Fibroblast of the aortic adventitia (primary cell): ENCODE results near the gene MAD1L1. TPM values are rescaled to one million over a fixed set of nuclear protein-coding genes. Genes with fewer than 3 reads are reported as not detected.
"Not testable (repeated sequence)": the region's sequence is repeated elsewhere in the genome, so short reads cannot be mapped to it uniquely, and the experiment has no call there.

Experiments used
- DNase-seq: peaks from one replicate; pipeline ENCODE4 v3.0.0-alpha.2; 2010; ENCODE audit warnings: low read depth
- H3K4me3 ChIP-seq: 2 replicates; pipeline ENCODE4 v1.5.1; 2011; ENCODE audit warnings: low read depth, mild to moderate bottlenecking, control low read depth, low read length, moderate library complexity
- total RNA-seq: library from RNA; depleted of rRNA; stranded (reverse); fragments of >200 nt; gene quantifications from 2 replicates; pipeline ENCODE4 v1.2.3, GENCODE V29; 2012; ENCODE audit warnings: low replicate concordance
- TF ChIP-seq, protein P1 (sequence below): IDR thresholded peaks from 2 replicates; pipeline ENCODE4 v1.5.1; 2011; ENCODE audit warnings: mild to moderate bottlenecking, low read length, control low read depth, inconsistent platforms; ENCODE audit not compliant: insufficient read depth

Gene MAD1L1
- total RNA-seq, 1 donor = 22.9 TPM

DNA sequence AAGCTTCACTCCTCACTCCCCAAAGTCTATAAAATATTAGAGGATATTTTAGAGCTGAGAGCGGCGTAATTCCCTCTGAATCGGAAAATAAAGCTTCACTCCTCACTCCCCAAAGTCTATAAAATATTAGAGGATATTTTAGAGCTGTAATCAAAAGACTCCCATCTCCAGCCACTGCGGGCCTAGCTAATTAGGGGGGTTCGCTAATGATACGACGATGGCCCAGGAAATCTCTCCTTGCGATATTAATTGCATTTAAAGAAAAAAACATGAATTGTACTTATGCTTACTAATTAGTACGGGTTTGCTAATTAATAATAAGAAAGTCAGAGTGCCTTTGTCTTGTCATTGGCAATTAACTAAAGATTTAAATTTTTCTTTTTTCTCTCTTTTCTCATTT is 235.9 kb downstream of the MAD1L1 start:
- DNase-seq = no peak
- TF ChIP-seq, protein P1, sequence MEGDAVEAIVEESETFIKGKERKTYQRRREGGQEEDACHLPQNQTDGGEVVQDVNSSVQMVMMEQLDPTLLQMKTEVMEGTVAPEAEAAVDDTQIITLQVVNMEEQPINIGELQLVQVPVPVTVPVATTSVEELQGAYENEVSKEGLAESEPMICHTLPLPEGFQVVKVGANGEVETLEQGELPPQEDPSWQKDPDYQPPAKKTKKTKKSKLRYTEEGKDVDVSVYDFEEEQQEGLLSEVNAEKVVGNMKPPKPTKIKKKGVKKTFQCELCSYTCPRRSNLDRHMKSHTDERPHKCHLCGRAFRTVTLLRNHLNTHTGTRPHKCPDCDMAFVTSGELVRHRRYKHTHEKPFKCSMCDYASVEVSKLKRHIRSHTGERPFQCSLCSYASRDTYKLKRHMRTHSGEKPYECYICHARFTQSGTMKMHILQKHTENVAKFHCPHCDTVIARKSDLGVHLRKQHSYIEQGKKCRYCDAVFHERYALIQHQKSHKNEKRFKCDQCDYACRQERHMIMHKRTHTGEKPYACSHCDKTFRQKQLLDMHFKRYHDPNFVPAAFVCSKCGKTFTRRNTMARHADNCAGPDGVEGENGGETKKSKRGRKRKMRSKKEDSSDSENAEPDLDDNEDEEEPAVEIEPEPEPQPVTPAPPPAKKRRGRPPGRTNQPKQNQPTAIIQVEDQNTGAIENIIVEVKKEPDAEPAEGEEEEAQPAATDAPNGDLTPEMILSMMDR = no peak
- H3K4me3 ChIP-seq = no peak overlapping the region

DNA sequence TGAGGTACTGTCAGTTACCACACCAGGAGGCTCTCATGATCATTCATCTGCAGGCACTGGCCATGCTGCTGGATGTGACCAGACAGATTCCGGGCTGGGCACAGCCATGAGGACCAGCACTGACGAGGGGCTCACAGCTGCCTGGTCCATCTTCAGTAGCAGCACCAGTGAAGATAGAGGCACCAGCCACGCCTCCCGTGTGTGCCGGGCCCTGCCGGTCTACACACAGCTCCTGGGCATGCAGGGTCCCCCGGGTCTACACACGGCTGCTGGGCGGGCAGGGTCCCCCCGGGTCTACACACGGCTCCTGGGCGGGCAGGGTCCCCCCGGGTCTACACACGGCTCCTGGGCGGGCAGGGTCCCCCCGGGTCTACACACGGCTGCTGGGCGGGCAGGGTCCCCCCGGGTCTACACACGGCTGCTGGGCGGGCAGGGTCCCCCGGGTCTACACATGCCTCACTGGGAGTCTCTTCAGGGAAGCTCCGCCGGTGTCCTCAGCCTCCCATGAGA is 236.8 kb downstream of the MAD1L1 start:
- H3K4me3 ChIP-seq, DNase-seq: not testable (repeated sequence)

DNA sequence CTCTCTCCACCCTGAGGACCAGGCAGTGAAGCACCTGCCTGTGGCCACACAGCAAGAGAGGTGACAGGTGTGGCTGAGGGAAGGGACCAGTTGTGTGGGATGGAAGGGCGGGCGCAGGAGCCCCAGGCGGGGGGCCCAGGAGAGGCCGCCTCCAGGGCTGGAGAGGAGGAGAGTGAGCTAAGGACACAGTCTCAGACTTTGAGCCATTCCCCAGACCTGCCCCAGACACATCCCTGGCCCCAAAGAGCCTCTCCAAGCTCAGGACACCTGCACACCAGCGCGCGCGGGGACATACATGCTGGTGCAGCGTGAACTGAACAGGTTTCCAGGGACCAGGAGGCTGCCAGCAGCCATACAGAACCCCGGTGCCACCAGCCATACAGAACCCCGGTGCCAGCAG is 237.3 kb downstream of the MAD1L1 start:
- DNase-seq = no peak
- TF ChIP-seq, protein P1 = no peak
- H3K4me3 ChIP-seq = no peak overlapping the region

DNA sequence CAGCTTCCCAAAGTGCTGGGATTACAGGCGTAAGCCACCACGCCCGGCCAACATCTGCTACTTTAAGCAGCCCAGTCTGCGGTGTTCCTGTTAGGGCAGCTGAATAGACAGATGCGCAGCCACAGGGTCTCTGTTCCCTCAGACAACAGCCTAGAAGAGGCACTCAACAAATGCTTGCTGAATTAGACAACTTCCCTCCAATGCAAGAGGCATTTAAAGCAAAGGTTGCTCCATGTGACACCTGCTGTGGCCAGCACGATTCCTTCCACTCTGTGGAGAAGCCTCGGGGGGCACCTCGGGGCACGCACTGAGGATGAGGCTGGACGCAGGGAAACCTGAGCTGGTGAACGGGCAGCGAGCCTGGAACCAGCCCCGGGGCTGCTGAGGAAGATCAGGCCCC is 237.8 kb downstream of the MAD1L1 start:
- no peak for DNase-seq
- TF ChIP-seq, protein P1 = no peak
- H3K4me3 ChIP-seq = no peak overlapping the region

DNA sequence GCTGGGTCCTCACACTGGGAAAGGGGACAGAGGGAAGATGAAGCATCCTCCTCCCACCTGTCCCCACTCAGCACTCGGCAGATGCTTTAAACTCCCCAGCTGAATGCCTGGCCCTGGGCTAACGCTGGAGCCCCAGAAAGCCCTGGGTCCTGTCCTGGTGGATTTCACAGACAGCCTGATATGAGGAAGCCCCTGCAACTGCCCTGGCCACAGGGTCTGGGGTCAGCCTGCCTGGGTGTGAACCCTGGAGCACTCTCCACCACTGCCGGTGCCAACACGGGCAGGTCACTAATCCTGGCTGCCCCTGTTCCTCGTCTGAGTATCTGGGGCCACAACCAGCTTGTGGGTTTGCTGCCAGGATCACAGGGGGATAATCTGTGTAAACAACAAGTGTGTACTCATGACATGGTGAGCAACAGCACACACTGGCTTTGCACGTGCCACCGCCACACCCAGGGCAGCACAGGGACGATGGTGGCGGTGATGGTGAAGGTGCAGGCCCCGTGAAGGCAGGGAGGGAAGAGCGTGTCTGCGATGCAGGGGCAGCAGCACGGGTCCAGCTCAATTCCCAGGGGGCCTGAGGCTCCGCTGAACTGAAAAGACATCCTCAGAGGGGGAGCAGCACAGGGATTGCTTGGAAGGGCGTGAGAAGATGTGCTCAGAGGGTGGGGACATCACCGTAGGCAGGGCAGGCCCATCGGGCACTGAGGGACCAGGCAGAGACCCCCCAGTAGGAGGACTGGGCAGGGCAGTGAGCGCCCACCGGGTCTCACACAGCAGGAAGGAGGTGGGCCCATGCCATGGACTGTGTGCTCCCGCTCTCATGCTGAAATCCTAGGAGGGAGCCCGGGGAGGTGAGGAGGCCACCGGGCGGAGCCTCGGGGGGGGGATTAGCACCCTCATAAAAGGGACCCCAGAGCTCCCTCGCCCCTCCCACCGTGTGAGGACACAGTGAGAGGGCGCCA is 238.7 kb downstream of the MAD1L1 start:
- no peak overlapping the region for H3K4me3 ChIP-seq
- no peak for DNase-seq
- TF ChIP-seq, protein P1 = no peak

DNA sequence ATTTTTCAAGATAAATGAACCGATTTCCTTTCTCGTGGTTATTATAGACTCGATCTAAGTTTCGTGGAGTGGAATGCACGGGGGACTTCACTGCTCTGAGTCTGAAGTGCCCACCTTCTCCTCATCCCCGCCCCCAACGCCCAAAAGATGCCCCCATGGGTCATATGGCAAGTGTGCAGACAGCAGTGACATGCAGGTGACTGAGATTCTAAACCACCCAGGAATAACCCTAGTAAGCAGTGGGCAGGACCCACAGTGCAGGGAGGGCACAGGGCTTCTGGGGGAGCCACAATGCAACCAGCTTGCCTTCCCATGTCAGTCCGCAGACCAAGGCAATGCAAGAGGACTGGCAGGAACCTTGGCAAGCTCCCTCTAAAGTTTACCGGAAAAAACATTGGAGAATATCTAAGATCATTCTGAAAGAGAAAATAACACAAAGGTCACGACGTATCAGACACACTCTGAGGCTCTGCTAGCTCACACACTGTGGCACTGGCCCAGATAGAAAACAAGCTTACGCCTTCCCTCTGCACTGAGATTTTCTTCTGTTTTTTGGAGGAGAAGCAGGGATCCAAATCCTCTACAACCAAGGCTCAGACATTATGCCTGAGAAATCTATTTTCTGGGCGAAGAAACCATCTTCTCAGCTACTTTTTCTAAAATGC is 239.6 kb downstream of the MAD1L1 start:
- peak; percentile 17 for DNase-seq
- no peak overlapping the region for H3K4me3 ChIP-seq
- TF ChIP-seq, protein P1 = no peak

DNA sequence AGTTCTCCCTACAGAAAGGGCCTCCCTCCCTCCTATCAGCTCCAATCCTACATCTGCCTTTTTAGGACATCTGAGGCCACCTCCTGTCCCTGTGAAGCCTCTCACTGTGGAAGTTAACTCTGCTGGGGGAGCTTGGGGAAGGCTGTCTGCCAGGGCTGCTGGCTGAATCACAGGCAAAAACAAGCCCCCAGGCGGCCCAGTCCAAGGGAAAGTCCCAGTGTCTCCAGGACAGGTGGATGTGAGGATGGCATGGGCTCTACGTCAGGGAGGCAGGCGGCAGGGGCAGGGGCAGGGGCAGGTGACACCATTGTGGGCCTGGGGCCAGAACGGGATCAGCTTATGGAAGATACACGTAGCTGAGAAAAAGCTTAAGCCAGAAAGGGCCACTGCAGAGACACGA is 240.2 kb downstream of the MAD1L1 start:
- H3K4me3 ChIP-seq = no peak overlapping the region
- TF ChIP-seq, protein P1 = no peak
- DNase-seq = no peak
